ENCODE data around the gene CCDC81. TPM values are rescaled to one million over a fixed set of nuclear protein-coding genes. Genes with fewer than 3 reads are reported as not detected.

Gene CCDC81
- total RNA-seq, 2 experiments from 2014 or later = 0.27 to 0.47 TPM

GRCh38 chr11:86358720-86359119 is 16.0 kb upstream of the CCDC81 start:
- H3K36me3 Mint-ChIP-seq (ENCODE audit: low read depth) = peaks cover 2% of the 10 kb centered on the region
- H3K27ac Mint-ChIP-seq = no peak overlapping the region
- no peaks in the 10 kb centered on the region for H3K4me1 Mint-ChIP-seq (ENCODE audit: low read depth)
- intact Hi-C loops (cut with DNase I, micrococcal nuclease) = no loop called here
- Histone ChIP-seq H3K27ac (ENCODE audit: low read depth in 1 of 2, low read length in 2 of 2) (no peak overlapping the region), H3K4me1 (ENCODE audit: insufficient read depth, low read length) (no peaks in the 10 kb centered on the region), H3K27me3 (ENCODE audit: control insufficient read depth in 1 of 2, insufficient read depth in 2 of 2, low read length in 2 of 2) (no peaks in the 10 kb centered on the region), H3K4me3 (ENCODE audit: low read length) (no peak overlapping the region), H3K9me3 (ENCODE audit: control insufficient read depth in 1 of 2, insufficient read depth in 1 of 2, low read length in 2 of 2) (peaks cover 0 to 4% of the 10 kb centered on the region in 2 experiments), H3K36me3 (ENCODE audit: insufficient read depth, low read length) (no peaks in the 10 kb centered on the region)
- no peak for TF ChIP-seq CTCF (IDR thresholded peaks at IDR 0.05)
- CTCF ChIA-PET = no interaction called here
- no peak for DNase-seq
- peaks cover 4% of the 10 kb centered on the region for H3K9me3 Mint-ChIP-seq
- H3K4me3 Mint-ChIP-seq = no peak overlapping the region
- ATAC-seq (ENCODE audit: poor library complexity) = no peak
- POLR2A ChIA-PET = no interaction called here
- H3K27me3 Mint-ChIP-seq = no peaks in the 10 kb centered on the region

GRCh38 chr11:86360775-86361395 is 13.8 kb upstream of the CCDC81 start:
- Mint-ChIP-seq H3K9me3 (peaks cover 8% of the 10 kb centered on the region), H3K27me3 (no peaks in the 10 kb centered on the region), H3K4me3 (no peak overlapping the region), H3K4me1 (ENCODE audit: low read depth) (no peaks in the 10 kb centered on the region), H3K27ac (no peak overlapping the region), H3K36me3 (ENCODE audit: low read depth) (peaks cover 4% of the 10 kb centered on the region)
- intact Hi-C loops (cut with DNase I, micrococcal nuclease) = no loop called here
- Histone ChIP-seq H3K27ac (ENCODE audit: low read depth in 1 of 2, low read length in 2 of 2) (no peak overlapping the region), H3K4me3 (ENCODE audit: low read length) (no peak overlapping the region), H3K36me3 (ENCODE audit: insufficient read depth, low read length) (no peaks in the 10 kb centered on the region), H3K9me3 (ENCODE audit: control insufficient read depth in 1 of 2, insufficient read depth in 1 of 2, low read length in 2 of 2) (peaks cover 0 to 4% of the 10 kb centered on the region in 2 experiments), H3K27me3 (ENCODE audit: control insufficient read depth in 1 of 2, insufficient read depth in 2 of 2, low read length in 2 of 2) (no peaks in the 10 kb centered on the region), H3K4me1 (ENCODE audit: insufficient read depth, low read length) (no peaks in the 10 kb centered on the region)
- CTCF ChIA-PET = no interaction called here
- DNase-seq (no peak), ATAC-seq (ENCODE audit: poor library complexity) (no peak)
- POLR2A ChIA-PET = no interaction called here
- no peak for TF ChIP-seq CTCF (IDR thresholded peaks at IDR 0.05)

- ATAC-seq (ENCODE audit: poor library complexity) (no peak), DNase-seq (no peak)
- no peak overlapping the region for H3K4me3 Mint-ChIP-seq
- H3K4me1 Mint-ChIP-seq (ENCODE audit: low read depth) = no peaks in the 10 kb centered on the region
- H3K36me3 Mint-ChIP-seq (ENCODE audit: low read depth) = peaks cover 4% of the 10 kb centered on the region
- peaks cover 8% of the 10 kb centered on the region for H3K9me3 Mint-ChIP-seq
- Histone ChIP-seq H3K27me3 (ENCODE audit: control insufficient read depth in 1 of 2, insufficient read depth in 2 of 2, low read length in 2 of 2) (no peaks in the 10 kb centered on the region), H3K4me1 (ENCODE audit: insufficient read depth, low read length) (no peaks in the 10 kb centered on the region), H3K9me3 (ENCODE audit: control insufficient read depth in 1 of 2, insufficient read depth in 1 of 2, low read length in 2 of 2) (peaks cover 0 to 4% of the 10 kb centered on the region in 2 experiments), H3K36me3 (ENCODE audit: insufficient read depth, low read length) (no peaks in the 10 kb centered on the region), H3K27ac (ENCODE audit: low read depth in 1 of 2, low read length in 2 of 2) (no peak overlapping the region), H3K4me3 (ENCODE audit: low read length) (no peak overlapping the region)
- ChIA-PET CTCF (no interaction called here), POLR2A (no interaction called here)
- TF ChIP-seq CTCF (IDR thresholded peaks at IDR 0.05) = no peak
- intact Hi-C loops (cut with DNase I, micrococcal nuclease) = no loop called here
- H3K27ac Mint-ChIP-seq = no peak overlapping the region
- no peaks in the 10 kb centered on the region for H3K27me3 Mint-ChIP-seq
These were observed 11.3 kb upstream of the CCDC81 start for GRCh38 chr11:86363424-86363823.
